Measurements from ENCODE around the gene TMTC1.

The TMTC1 gene

GRCh38 chr12:29738365-29738764 is 45.4 kb downstream of the TMTC1 start:
- DNase-seq, result no peak

DNA sequence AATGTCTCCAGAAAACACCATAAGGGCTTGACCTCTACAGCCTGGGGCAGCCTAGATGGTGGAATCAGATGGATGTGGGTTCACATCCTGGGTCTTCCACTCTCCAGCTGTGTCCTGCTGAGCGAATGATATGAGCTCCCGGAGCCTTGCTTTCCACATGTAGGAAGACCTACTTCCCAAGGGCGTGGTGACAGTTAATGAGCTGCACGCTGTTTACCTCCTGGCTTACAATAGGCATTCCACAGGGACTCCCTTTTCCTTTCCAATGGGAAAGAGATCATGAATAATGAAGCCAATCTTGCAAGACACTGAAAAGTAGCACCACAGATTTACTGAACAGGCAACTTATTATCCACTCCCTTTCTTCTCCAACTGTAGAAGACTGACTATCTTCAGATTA is 46.1 kb downstream of the TMTC1 start:
- no peak for DNase-seq

- DNase-seq, result no peak
Observed at GRCh38 chr12:29735604-29736003, 48.1 kb downstream of the TMTC1 start.

GRCh38 chr12:29734734-29735133 is 49.0 kb downstream of the TMTC1 start:
- DNase-seq, result no peak

- no peak for DNase-seq
Observed at GRCh38 chr12:29734305-29734704, 49.4 kb downstream of the TMTC1 start.

DNA sequence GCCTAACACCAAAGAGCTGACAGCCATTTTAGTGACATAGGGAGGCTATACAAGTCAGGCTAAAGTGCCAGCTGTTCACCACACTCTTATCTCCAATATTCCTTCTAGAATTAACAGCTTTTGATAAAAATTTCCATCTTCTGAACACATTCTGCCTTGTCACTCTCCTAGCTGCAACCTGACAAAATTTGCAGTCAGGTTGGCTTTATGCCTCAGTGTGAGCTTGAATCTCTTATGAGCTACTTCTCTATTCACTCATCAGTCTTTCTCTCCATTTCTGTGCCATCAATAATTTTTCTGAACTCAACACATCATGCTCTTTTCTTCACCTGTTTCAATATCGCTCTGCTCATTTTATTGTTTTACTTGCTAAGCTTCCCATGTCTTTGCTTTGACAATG is 50.2 kb downstream of the TMTC1 start:
- DNase-seq, result no peak

DNA sequence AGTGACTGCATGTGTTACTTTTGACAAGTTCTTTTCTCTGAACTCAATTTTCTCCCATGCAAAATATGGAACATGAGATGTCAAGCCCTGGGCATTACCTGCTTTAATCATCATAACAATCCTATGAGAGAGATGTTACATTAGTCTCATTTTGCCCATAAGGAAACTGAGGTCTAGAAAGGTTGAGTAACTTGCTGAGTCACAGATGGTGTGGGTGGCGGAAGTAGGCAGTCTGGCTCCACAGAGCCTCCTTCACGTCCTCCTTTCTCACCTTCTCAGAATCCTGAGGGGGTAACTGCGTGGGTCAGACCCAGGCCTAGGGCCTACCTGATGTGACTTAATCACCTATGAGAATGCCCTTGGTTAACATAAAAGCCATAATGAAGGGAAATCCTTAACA is 50.7 kb downstream of the TMTC1 start:
- DNase-seq, result no peak

DNA sequence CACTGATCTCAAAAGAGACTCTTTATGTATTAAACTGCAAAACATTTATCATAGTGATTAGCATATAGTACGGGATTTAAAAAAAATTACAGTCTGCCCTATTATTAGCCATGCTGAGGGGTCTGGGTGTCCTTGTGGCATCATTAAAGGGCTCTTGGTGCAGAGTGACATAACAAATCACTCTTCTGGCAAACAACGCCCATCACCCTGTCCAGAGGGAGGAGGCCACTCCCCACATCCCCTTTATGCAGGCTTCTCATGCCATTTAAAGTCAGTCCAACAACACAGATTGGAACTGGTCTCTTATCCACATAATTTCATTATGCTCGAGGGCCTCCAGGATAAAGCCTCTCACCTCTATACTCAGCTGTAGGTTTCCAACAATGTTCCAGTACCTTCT is 51.1 kb downstream of the TMTC1 start:
- no peak for DNase-seq

- no peak for DNase-seq
Observed at GRCh38 chr12:29732191-29732590, 51.6 kb downstream of the TMTC1 start.

- no peak for DNase-seq
Observed at GRCh38 chr12:29731591-29731990, 52.2 kb downstream of the TMTC1 start.

GRCh38 chr12:29730481-29730880 is 53.3 kb downstream of the TMTC1 start:
- no peak for DNase-seq

DNA sequence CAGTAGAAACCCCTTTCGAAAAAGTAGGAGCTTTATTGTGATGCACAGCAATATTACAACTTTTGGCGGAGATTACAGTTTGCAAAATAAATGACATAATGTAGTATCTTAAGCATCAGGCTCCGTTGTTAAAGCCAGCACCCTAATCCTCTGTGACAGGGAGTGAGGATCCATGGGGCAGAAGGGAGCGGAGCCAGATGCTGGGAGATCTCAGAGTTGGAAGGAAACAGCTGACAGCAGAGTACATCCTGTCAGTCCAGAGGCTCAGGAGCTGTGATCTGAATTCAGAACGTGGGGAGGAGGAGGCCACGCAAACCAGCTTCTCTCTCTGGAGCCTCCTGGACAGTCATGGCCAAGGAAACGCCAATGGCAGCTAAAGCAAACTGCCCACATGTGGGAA is 55.7 kb downstream of the TMTC1 start:
- DNase-seq, result no peak

GRCh38 chr12:29726741-29727348 is 56.9 kb downstream of the TMTC1 start:
- no peak for DNase-seq

DNA sequence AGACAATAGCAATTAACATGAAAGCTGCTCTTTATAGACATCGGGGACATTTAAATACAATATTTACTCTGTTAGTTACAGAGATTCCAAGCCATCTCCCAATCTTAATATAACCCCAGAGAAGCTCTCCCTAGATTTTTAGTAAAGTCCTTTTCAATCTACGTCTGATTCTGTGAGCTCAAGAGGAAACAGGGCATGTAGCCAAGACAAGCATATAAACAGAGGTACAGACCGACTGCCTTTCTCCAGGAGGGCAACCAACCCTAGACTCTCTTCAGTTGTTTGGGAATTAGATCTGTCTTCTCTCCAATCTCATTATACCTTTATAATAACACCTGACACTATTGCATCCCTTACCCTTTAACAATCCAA is 57.4 kb downstream of the TMTC1 start:
- DNase-seq, result no peak

DNA sequence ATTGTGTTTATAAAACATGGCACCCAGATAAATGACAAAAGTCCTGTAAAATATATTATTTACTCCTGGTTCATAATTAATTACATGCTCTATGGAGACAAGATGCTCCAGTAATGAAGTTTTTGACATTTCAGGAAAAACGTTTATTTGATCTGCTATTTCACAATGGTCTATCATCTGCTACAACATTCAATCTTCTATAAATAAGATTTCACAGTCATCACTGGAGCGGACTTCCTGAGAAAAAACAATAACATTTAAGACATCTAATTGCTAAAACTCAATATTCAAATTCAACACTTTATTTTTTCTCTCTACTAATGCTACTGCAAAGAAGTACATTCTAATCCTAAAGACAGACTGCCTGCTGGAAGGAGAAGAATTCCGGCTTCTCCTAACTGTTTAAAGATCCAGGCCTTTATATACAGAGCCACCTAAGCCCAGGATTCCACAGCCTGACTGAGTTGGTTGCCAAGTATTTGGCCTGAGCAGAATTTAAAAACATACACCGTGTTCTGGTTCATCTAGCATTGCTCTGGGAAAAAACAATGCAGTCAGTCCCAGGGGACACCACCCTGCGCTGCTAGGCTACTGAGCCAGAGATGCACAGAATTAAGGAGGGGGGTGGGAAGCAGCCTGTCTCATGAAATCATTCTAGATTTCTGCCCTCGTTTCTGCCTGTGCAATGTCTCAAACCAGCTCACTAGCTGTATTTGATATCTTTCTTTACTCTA is 58.0 kb downstream of the TMTC1 start:
- DNase-seq, result no peak

DNA sequence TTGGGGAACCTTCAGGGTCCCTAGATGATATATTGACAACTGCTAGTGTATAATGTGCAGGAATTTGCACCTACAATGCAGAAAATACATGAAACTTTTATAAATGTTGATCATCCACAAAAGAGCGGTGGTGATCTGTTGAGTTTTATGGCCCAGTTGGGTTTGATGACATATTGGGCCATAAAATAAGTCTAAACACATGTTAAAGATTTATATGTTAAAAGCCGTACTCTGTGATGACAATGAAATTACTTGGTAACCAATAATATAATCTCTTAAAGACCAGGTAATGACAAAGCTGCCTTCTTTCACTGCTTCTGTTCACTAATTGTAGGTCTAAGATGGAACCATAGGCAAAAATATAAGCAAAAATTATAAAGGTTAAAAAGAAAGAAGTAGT is 61.6 kb downstream of the TMTC1 start:
- DNase-seq, result no peak

- DNase-seq, result no peak
Observed at GRCh38 chr12:29719381-29719780, 64.4 kb downstream of the TMTC1 start.

GRCh38 chr12:29717540-29718100 is 66.1 kb downstream of the TMTC1 start:
- no peak for DNase-seq

GRCh38 chr12:29714966-29715365 is 68.8 kb downstream of the TMTC1 start:
- no peak for DNase-seq

- DNase-seq, result no peak
Observed at GRCh38 chr12:29713729-29714128, 70.0 kb downstream of the TMTC1 start.

- DNase-seq, result no peak
Observed at GRCh38 chr12:29711381-29711780, 72.4 kb downstream of the TMTC1 start.

- DNase-seq, result no peak
Observed at GRCh38 chr12:29710104-29710503, 73.6 kb downstream of the TMTC1 start.

GRCh38 chr12:29709496-29710040 is 74.2 kb downstream of the TMTC1 start:
- no peak for DNase-seq

GRCh38 chr12:29709054-29709453 is 74.7 kb downstream of the TMTC1 start:
- DNase-seq, result no peak
